Measurements from ENCODE around the gene RGS19.

Gene RGS19

DNA sequence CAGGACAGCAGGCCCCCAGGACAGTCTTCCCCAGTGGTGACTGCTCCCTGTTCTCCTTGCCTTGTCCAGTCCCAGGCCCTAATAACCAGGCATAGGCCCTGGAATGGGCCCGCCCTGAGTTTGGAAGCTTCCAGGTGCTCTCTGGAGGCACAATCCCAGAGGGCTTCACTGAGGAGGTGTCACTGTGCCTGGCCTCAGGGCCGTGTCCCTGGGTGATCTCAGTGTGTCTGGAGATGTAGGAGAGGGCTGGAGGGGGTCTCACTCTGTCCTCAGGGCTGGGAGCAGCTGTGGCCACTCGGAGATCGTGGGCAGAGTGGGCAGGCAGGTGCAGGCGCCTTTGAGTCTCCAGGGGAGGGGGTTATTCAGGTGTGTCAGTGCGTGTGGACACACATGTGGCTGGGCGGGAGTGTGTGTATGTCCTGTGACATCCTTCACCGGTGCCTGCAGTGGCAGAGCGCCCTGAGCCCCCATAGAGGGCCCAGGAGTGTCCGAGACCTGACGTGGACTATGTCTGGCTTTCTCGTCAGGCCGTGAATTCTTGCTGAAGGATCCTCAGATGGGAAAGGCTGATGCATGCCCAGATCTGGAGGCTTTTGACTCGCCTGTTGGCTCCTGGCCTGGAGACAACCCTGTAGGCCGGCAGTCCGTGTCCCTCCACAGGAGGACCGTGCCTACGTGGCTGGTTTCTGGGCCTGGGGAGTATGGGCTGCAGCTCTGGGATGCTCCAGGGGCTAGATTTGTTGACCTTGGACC, 33.5 kb upstream of the RGS19 start:
- H3K4me3 Mint-ChIP-seq: no peak overlapping the region
- no peaks in the 10 kb centered on the region for H3K9me3 Mint-ChIP-seq
- no peaks in the 10 kb centered on the region for H3K27me3 Mint-ChIP-seq
- no peak overlapping the region for H3K27ac Mint-ChIP-seq
- H3K36me3 Mint-ChIP-seq: no peaks in the 10 kb centered on the region
- no peak for ATAC-seq (ENCODE audit: low read depth)
- H3K4me1 Mint-ChIP-seq: peaks cover 15% of the 10 kb centered on the region
- DNase-seq (ENCODE audit: low spot score in 2 of 2): no peak

DNA sequence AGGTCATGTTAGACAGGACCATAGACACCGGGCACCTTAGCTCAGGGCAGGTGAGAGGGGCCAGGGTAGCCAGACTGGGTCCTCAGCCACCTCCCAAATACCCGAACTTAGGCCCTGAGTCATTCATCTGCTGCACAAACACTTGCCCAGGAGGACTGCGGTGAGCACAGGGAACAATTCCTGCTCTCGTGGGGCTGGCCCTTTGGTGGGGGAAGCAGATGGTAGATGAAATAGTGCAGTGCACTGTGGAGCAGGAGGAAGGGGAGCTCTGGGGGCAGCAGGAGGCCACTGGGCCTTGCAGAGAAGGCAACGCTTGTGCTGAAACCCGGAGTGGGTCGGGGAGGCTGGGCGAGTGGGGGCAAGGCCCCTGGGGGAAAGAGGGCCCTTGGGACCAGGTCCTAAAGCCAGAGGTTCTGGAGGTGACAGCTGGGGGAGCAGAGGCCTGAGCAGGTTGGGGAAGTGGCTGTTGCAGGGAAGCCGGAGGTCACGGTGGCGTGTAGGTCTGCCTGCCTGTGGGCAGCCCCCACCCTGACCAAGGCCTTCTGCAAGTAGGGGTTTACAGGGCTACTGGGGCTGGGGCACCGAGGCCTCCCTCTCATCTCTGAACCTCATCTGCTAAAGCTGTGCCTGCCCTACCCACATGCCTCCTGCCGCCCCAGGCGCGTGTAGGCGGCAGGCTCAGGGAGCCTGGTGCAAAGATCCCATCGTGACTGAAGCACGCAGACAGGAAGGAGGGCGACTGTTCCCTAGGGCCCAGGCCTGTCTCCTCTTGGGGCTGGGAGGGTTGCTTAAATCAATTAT, 32.7 kb upstream of the RGS19 start:
- Mint-ChIP-seq H3K27ac (no peak overlapping the region), H3K4me1 (peaks cover 23% of the 10 kb centered on the region), H3K27me3 (no peaks in the 10 kb centered on the region), H3K36me3 (no peaks in the 10 kb centered on the region), H3K4me3 (no peak overlapping the region), H3K9me3 (no peaks in the 10 kb centered on the region)
- ATAC-seq (ENCODE audit: low read depth) (no peak), DNase-seq (ENCODE audit: low spot score in 2 of 2) (peak; percentile 1 to 17)

DNA sequence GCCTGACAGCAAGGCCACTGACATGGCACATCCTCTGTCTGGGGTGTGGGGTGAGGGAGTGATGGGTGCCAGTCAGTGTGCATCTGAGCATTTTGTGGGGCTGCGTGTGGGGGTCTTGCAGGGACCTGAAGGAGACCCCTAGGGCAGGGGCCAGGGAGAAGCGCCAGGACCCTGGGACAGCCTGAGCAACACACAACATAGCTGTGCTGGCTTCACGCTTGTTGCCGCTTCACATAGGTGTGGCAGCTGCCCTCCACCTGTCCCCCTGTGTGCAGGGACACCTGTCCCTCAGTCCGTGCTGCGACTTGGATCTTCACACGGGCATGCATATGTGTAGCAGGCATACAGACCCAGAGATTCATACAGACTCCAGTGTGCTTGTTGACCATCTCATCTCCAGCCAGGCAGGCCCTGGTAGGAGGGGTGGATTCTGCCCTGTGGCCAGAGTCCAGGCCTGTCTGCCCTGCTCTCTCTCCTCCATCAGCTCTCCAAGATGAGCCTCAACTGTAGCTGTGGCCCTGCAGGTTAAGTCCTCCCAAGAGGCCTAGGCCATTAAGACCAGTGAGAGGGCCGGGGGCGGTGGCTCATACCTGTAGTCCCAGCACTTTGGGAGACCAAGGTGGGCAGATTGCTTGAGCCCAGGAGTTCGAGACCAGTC, 31.2 kb upstream of the RGS19 start:
- ATAC-seq (ENCODE audit: low read depth): no peak
- Mint-ChIP-seq H3K9me3 (no peaks in the 10 kb centered on the region), H3K4me1 (peaks cover 25% of the 10 kb centered on the region), H3K4me3 (no peak overlapping the region), H3K36me3 (no peaks in the 10 kb centered on the region), H3K27me3 (no peaks in the 10 kb centered on the region), H3K27ac (no peak overlapping the region)
- DNase-seq (ENCODE audit: low spot score in 2 of 2): peak; percentile 0 to 12

GRCh38 chr20:64109831-64110391, 30.6 kb upstream of the RGS19 start:
- Mint-ChIP-seq H3K9me3 (no peaks in the 10 kb centered on the region), H3K36me3 (no peaks in the 10 kb centered on the region), H3K27ac (no peak overlapping the region), H3K4me3 (no peak overlapping the region), H3K4me1 (peaks cover 25% of the 10 kb centered on the region), H3K27me3 (no peaks in the 10 kb centered on the region)
- peak in 1 of 2 donors; percentile 0 for DNase-seq (ENCODE audit: low spot score in 2 of 2)
- no peak for ATAC-seq (ENCODE audit: low read depth)

- Mint-ChIP-seq H3K4me3 (peak overlapping the region; percentile 76), H3K27me3 (no peaks in the 10 kb centered on the region), H3K9me3 (no peaks in the 10 kb centered on the region), H3K36me3 (no peaks in the 10 kb centered on the region), H3K4me1 (peaks cover 30% of the 10 kb centered on the region), H3K27ac (no peak overlapping the region)
- ATAC-seq (ENCODE audit: low read depth) (no peak), DNase-seq (ENCODE audit: low spot score in 2 of 2) (no peak)
These were observed 29.7 kb upstream of the RGS19 start for GRCh38 chr20:64108731-64109681.

- peaks cover 30% of the 10 kb centered on the region for H3K4me1 Mint-ChIP-seq
- peak overlapping the region; percentile 90 for H3K27ac Mint-ChIP-seq
- DNase-seq (ENCODE audit: low spot score in 2 of 2): peak; percentile 38 to 48
- ATAC-seq (ENCODE audit: low read depth): peak; percentile 86
- H3K36me3 Mint-ChIP-seq: no peaks in the 10 kb centered on the region
- H3K9me3 Mint-ChIP-seq: no peaks in the 10 kb centered on the region
- peak overlapping the region; percentile 76 for H3K4me3 Mint-ChIP-seq
- H3K27me3 Mint-ChIP-seq: peaks cover 2% of the 10 kb centered on the region
These were observed 28.6 kb upstream of the RGS19 start for GRCh38 chr20:64107736-64108457.

DNA sequence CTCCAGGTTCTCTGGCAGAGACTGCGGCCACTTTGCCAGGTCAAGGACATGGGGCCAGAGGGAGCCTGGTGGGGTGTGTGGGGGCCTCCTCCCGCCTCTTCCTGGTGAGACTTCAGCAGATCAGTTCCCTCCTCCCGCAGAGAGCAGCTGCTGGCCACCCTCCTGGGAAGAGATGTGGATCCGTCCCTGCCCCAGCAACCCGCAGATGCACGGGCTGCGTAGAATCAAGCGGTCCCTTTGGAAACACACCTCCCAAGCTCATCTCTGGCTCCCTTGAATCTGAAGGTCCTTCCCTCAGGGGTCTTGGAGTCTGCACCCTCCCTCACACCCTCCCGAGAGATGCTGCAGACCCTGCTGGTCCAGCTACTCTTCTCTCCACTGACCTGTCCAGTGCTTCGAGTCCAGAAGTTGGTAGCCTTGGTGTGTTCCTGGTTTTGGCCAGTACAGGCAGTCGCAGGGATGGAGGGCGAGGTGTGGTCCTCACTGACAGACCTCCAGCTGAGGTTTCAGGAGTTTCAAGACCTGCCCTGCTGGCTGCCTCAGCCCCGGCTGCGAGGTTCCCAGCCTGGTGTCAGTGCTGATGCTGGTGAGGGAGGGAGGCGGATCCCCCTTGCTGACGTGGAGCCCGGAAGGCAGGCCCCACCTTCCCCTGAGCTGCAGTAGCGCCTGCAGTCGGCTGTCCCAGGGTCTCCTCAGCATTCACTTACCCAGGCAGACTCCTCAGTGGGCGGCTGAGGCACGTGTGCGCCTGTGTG, 27.8 kb upstream of the RGS19 start, which contains the start of gene NPBWR2:
NPBWR2 (minus strand) TSS at position 585 of the 755 bp plus-strand sequence. CDS start 734 bp downstream, outside the sequence.
- H3K4me1 Mint-ChIP-seq: peaks cover 31% of the 10 kb centered on the region
- H3K36me3 Mint-ChIP-seq: no peaks in the 10 kb centered on the region
- ATAC-seq (ENCODE audit: low read depth) (peak; percentile 72), DNase-seq (ENCODE audit: low spot score in 2 of 2) (peak; percentile 38 to 39)
- peaks cover 2% of the 10 kb centered on the region for H3K27me3 Mint-ChIP-seq
- H3K9me3 Mint-ChIP-seq: no peaks in the 10 kb centered on the region
- H3K27ac Mint-ChIP-seq: peak within 1 kb of the TSS; percentile 90
- peak within 1 kb of the TSS; percentile 76 for H3K4me3 Mint-ChIP-seq

DNA sequence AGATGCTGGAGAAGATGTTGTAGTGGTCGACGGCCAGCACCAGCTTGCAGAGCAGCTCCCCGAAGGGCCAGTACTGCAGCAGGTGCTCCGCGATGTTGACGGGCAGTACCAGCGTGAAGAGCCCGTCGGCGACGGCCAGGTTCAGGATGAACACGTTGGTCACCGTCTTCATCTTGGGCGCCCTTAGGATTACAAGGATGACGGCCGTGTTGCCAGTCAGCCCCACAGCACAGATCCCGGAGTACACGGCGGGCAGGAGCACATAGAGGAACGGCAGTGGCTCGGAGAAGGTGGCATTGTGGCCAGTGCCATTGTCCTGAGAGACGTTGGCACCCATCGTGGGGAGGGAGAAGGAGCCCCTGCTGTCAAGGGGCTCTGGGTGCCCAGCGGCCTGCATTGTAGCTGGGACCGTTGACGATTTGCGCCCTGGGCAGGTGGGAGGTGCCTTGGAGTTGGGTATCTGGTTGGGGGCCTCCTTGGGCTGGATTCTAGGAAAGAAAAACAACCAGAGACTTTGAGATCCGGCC, 27.2 kb upstream of the RGS19 start:
- Mint-ChIP-seq H3K4me1 (peaks cover 27% of the 10 kb centered on the region), H3K27ac (no peak overlapping the region), H3K4me3 (no peak overlapping the region), H3K27me3 (peaks cover 2% of the 10 kb centered on the region), H3K9me3 (no peaks in the 10 kb centered on the region), H3K36me3 (no peaks in the 10 kb centered on the region)
- no peak for ATAC-seq (ENCODE audit: low read depth)
- DNase-seq (ENCODE audit: low spot score in 2 of 2): no peak

- no peaks in the 10 kb centered on the region for H3K36me3 Mint-ChIP-seq
- H3K27ac Mint-ChIP-seq: no peak overlapping the region
- H3K9me3 Mint-ChIP-seq: no peaks in the 10 kb centered on the region
- ATAC-seq (ENCODE audit: low read depth) (no peak), DNase-seq (ENCODE audit: low spot score in 2 of 2) (no peak)
- no peak overlapping the region for H3K4me3 Mint-ChIP-seq
- peaks cover 32% of the 10 kb centered on the region for H3K4me1 Mint-ChIP-seq
- peaks cover 2% of the 10 kb centered on the region for H3K27me3 Mint-ChIP-seq
These were observed 26.6 kb upstream of the RGS19 start for GRCh38 chr20:64105846-64106434.

- peak in 1 of 2 donors; percentile 12 for DNase-seq (ENCODE audit: low spot score in 2 of 2)
- Mint-ChIP-seq H3K9me3 (no peaks in the 10 kb centered on the region), H3K27me3 (peaks cover 2% of the 10 kb centered on the region), H3K36me3 (no peaks in the 10 kb centered on the region), H3K27ac (no peak overlapping the region), H3K4me3 (no peak overlapping the region), H3K4me1 (peaks cover 43% of the 10 kb centered on the region)
- ATAC-seq (ENCODE audit: low read depth): no peak
These were observed 25.5 kb upstream of the RGS19 start for GRCh38 chr20:64104667-64105451.
